Stimulated activated CD8-positive, alpha-beta memory T cell treated with anti-CD3 and anti-CD28 coated beads, Interleukin-4, amount 100 ng/mL, for 1 hour (primary cell): ENCODE results near the gene GALNT18.

ENCODE experiments used
- DNase-seq, 2 donors: peaks; one replicate each; pipeline ENCODE4 v3.0.0-alpha.2; 2020; ENCODE audit warnings: low read depth in 2 of 2, low spot score in 1 of 2

GALNT18 gene

DNA sequence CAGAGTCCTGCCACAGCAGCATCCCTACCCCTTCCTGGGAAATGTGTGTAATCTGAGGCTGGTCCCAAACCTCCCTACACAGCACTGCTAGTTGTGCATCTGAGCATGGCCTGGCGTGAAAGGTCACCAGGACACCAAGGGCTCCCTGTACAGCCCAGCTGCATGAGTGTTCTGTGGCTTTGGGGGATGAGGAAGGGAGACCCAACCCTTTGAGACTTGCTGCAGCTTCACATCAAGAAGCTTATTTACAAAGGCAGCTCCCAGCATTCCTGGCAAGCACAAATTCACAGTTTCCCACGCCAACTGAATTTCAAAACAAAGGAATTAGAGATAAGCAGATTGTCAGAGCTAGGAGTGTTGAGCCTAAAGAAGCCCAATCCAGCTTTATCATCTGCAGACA lies 301.0 kb downstream of the GALNT18 start:
- no peak for DNase-seq

- DNase-seq: no peak
These were observed 302.8 kb downstream of the GALNT18 start for GRCh38 chr11:11318961-11319360.

- no peak for DNase-seq
These were observed 303.3 kb downstream of the GALNT18 start for GRCh38 chr11:11318461-11318860.

DNA sequence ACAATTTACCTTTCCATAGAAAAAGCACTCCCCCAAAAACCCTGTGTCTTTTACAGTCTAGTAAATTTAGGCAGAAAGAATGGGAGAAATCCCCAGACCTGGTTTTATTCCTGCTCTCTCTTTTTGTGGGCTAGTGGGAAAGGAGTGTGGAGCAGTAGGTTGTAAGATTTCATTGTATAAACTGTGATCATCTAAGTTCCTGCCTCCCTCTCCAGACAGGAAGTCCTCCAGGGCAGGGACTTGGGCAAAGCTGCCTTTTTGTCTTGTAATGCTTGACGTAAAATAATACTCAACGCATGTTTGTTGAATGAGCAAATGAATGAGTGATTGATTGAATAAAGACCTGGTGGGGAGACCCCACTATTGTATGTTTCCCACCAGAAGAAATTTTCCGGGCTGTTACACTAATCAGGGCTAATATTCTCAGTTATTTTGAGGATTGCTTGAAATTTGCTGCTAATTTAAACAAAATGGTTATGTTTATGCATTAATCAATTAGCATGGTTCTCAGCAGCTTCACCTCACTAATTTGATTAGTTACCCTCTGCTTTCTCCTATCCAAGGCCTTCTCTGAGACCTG lies 305.1 kb downstream of the GALNT18 start:
- DNase-seq: no peak

GRCh38 chr11:11313902-11314692 lies 307.7 kb downstream of the GALNT18 start:
- DNase-seq: no peak

DNA sequence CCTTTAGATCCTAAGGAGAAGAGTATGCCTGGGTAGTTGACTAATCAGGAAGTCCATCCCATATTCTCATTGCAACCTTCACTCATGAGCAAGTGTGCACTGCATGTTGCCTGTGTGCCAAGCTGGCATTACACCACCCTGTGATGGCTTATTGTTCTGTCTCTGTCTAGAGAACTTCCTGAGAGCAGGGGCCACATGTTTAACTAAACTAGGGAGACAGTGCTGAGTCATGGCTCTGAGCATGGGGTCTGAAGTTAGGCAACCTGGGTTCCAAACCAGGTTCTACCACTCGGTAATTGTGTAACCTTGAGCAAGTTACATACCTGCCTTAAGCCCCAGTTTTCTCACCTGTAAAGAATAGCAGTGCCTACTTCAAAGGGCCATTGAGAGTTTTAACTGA lies 308.4 kb downstream of the GALNT18 start:
- DNase-seq: no peak

DNA sequence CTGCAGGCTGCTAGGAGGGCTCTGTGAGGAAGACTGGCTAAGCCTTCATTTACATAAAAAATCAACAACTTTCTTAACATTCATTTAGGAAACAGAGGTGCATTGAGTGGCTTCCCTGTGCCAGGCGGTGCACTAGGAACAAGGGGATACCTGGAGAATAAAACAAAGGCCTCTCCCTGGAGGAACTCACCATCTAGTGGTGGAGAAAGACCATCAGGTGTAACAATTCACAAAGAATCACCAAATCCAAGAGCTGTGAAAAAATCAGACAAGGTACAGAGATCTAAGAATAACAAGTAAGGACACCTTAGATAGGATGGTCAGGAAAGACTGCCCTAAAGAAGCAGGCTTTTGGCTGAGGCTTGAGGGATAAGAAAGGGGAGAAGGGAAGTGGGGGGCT lies 309.1 kb downstream of the GALNT18 start:
- DNase-seq: no peak

DNA sequence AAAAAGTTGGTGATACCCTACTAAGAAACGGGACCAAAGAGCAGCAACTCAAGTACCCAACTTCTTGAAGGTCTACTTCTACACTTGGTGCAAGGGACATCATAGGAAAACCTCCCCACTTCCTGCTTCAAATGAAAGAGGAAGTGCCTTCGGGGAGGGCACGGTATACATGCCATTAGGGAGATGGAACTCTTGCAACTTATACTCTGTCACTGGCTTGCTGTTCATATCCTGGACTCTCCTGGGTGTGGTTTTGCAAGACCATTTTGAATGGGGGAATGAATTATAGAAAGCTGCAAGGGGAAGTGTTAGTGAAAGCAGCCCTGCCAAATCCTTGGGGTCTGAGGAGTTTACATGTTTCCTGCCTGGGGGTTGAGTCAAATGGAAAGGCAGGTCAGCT lies 310.6 kb downstream of the GALNT18 start:
- DNase-seq: no peak

DNA sequence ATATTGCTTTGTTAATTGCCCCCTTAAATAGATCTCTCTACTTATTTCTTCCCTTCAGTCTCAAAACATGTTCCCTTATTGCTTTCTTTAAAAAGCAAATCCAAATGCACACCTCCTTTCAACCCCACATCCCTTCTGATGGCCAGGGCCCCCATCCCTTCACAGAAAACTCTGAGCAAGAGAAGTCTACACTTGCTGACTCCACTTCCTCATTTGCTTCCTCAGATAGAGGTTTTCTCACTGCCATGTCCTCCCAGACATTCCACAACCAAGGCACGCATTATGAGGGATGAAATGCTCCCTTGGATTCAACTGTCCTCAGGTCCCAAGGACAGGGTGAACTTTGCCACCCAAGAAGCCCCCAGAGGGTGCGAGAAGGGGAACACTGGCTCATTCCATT lies 311.9 kb downstream of the GALNT18 start:
- no peak for DNase-seq

DNA sequence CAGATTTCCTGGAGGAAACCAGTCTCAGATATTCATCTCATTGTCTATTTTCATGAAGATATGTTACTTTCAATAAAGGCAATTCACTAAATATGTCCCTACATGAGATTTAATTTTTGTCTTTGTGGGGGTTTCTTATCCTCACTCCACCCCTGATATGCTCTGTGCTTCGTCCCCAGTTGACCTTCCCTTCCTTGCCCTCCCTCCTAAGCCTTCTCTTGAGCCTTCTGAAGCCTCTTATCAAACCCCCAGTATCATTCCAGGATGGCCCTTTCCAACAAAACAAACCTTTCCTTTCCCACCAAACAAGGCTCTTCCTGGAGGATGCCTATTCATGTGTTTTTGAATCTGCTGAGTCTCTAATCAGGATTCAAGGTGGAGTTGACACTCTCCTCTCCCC lies 313.6 kb downstream of the GALNT18 start:
- DNase-seq: no peak

DNA sequence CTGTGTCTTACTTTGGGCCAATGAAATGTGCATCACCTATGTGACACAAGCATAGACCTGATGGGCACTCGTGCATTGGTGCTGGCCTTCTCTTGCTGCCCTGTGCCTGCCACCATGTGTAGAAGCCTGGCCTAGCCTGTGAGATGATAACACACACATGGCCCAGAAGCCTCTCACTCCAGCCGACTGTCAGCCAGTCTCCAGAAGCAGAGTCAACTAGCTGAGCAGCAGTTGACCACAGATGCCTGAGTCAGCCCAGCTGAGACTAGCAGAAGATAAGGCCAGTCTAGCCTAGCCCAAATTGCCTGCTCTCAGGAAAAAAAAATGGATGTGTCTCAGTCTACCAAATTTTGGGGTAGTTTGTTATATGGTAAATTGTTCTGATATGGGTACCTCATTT lies 314.9 kb downstream of the GALNT18 start:
- DNase-seq: no peak

DNA sequence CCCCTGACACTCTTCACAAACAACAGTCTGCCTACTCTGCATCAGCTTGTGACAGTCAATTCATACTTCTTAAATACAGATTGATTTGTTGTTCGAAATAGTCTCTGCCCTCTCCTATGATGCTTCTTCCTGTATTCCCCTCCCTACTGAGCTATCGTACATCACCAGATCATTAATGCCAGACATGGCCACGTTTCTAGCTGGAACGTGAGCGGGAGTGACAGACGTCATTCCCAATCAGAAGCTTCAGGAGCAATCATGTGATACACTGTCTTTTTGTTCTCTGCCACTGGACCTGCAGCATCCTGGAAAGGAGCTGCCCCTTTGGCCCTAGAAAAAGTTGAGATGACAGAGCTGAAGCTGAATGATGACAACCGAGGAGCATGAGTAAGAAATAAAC lies 317.3 kb downstream of the GALNT18 start:
- no peak for DNase-seq

- no peak for DNase-seq
These were observed 319.2 kb downstream of the GALNT18 start for GRCh38 chr11:11302565-11302964.

GRCh38 chr11:11301212-11301611 lies 320.6 kb downstream of the GALNT18 start:
- no peak for DNase-seq

- DNase-seq: no peak
These were observed 324.2 kb downstream of the GALNT18 start for GRCh38 chr11:11297578-11297977.

- no peak for DNase-seq
These were observed 325.4 kb downstream of the GALNT18 start for GRCh38 chr11:11296434-11296833.

GRCh38 chr11:11294551-11294855 lies 327.3 kb downstream of the GALNT18 start:
- DNase-seq: no peak

DNA sequence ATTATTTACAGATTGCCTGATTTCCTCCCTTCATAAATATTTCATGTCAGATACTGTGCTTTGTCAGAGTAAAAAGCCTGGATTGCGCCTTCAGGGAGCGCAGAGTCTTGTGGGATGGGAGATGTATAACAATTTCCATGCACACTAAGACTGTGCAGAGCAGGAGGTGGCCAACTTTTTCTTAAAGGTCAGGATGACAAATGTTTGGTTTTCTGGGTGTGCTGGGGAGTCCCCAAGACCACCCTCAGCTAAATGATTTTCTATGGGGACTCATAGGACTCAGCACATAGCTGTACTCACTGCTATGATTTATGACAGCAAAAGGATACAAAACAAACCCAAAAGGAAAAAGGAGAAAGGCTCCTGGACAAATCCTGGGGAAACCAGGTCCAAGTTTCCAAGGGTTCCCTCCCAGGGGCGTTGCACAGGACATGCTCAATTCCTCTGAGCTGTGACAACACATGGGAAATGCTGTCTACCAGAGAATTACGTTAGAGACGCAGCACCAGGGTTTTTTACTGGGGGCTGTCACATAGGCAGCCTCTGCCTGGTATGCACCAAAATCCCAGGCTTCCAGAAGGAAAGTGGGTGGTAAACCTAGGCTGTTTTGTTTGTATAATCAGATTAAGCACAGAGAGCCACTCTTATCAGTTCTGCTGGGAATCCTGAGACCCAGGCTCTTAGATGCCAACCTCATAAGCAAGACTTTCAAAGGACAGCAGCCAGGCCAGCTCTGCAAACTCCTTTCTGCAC lies 327.8 kb downstream of the GALNT18 start:
- no peak for DNase-seq

DNA sequence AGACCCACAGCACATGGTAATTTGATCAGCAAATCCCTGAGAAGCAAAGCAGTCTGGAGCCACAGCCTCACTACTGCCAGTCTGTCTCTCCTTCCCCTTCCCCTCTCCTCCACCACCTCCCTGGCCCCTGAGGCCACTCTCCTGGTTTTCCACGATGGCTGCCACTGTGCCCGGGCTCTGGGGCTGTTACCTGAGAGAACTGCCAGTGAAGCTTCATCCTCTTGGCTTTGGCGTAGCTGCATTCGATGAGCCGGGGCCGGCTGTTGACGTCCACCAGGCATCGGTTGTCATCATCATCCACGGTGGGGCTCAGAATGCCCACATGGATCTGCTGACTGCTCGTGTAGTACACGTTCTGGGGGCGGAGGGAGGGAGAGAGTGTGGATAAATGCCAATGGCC lies 329.0 kb downstream of the GALNT18 start:
- no peak for DNase-seq

DNA sequence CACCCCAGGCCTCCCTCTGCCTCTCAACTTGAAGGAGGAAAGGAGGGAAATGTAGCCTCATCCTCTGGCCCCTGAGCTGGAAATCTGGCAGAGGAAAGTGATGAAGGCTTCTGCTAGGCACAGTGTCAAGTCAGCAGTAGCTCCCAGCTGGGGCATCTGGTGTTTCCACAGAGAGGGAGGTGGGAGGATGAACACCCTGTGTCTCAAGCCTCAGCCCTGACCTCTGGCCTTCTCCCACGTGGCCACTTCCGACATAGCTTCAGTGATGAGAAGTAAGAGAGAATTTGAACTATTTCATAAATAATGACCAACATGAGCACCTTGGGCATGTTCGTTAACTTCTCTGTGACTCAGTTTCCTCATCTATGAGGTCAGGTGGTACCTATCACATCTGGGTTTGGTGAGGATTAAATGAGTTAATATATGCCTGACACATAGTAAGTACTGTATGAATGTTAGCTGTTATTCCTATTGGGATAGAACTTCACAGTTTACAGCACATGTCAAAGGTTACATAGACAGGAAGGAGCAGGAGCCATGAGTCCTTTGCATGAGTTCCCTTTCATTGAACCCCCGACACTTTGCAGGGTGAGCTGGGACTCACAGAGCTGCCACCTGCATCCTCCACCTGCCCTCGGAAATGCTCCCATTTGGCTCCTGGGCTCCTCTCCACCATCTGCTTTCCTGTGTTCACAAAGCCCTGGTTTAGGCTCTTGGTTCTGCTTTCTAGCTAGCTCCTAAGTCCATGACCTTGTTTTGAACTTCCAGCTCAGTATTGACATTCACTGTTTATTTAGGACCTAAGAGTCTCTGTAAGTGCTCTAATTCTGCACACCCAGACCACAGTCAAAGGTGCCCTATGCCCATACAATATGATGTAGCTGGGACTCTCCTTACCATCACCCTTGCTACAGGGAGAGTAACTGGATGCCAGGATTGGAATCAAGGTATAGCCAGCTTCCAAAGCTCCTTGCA lies 330.5 kb downstream of the GALNT18 start:
- no peak for DNase-seq

- DNase-seq: no peak
These were observed 331.5 kb downstream of the GALNT18 start for GRCh38 chr11:11290354-11290753.
